Activated CD4-positive, alpha-beta T cell treated with anti-CD3 and anti-CD28 coated beads, Interleukin-2, amount 50 U/mL, for 4 hours (primary cell): ENCODE results near the gene LRP1-AS.

ENCODE experiments used
- DNase-seq, 2 experiments: peaks; one replicate each; pipeline ENCODE4 v3.0.0-alpha.2; 2020

LRP1-AS gene

DNA sequence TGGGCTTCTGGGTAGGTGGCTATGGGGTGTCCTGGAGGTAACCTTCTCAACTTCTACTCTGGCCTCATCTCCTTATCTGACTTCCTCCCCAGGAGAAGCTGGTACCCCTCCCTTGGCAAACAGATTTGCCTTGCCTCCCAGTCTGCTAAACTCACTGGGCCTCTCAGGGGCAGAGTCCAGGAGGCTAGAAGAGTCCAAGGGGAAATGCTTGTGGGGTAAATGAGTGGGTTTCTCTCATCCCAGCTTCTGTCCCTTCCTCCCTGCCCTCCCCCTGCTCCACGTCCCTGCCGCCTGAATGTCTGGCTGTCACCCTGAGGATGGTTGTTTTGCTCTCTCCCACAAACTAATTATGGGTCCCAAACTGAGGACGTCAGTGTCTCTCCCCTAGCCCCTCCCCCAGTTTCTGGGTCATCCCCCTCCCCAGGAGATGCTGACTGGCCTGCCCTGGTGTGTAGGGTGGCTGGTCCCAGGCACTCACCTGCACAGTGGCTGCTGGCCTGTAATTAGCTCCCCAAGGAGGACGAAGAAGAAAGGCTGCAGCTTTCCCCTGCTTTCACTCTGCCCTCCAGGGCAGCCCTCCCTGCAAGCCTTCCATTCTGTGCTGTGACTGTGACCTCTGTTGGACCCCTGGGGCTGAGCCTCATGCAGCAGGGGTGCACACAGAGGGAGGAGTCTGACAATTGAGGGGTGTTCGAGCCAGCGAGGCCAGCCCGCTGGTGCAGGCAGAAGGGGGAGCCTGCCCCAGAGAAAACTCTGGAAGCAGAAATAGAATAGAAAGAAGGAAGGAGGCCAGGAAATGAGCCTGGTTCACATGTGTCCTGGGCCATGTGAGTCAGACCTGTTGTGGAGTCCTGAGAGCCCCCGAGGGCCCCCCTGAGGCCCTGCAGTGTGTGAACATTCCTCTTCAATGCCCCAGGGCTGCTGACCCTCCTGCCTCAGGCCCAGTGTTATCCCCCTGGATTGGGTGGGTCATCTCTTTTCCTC lies at the start of gene LRP1-AS:
Gene LRP1-AS (minus strand): TSS at position 659 of the 984 bp plus-strand sequence.
- DNase-seq = no peak

- no peak for DNase-seq
Measured at GRCh38 chr12:57196956-57197355, 49.5 kb upstream of the LRP1-AS start.

DNA sequence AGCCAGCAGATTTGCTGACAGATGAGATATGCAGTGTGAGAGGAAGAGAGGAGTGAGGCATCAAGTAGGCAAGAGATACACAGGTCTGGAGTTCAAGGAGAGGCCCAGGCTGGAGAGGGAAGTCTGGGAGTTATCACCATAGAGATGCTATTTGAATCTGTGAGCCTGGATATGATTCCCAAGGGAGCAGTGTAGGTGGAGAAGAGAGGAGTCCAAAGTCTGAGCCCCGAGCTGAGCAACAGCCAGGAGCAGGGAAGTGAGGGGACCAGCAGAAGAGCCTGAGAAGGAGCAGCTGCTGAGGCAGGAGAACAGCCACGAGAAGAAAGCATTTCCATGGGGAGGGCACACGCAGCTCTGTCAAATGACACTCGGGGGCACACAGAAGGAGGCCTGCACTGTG lies 49.0 kb upstream of the LRP1-AS start:
- no peak for DNase-seq

- no peak for DNase-seq
Measured at GRCh38 chr12:57195611-57196371, 48.4 kb upstream of the LRP1-AS start.

GRCh38 chr12:57195186-57195585 lies 47.8 kb upstream of the LRP1-AS start:
- DNase-seq = no peak

- DNase-seq = no peak
Measured at GRCh38 chr12:57194253-57194652, 46.8 kb upstream of the LRP1-AS start.

DNA sequence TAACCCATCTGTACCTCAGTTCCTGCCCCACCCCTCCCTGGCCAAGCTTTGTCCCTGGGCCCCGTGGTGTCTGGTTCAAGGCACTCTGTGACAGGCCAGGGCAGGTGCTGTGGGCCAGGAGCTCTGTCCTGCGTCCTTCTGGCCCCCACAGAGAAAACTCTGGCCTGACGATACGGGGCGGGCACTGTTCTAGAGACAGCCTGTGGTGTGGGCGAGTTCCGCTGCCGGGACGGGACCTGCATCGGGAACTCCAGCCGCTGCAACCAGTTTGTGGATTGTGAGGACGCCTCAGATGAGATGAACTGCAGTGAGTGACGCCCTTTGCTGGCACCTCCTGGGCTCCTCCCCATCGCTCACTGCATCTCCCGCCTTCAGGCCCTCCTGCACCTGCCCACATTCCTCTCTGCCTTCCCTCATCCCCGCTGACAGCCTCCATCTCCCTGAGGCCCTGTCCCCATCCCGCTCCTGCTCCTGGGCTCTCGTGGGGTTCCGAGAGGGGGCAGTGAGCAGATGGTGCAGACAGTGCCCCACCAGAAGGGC lies 46.4 kb upstream of the LRP1-AS start:
- DNase-seq = no peak

DNA sequence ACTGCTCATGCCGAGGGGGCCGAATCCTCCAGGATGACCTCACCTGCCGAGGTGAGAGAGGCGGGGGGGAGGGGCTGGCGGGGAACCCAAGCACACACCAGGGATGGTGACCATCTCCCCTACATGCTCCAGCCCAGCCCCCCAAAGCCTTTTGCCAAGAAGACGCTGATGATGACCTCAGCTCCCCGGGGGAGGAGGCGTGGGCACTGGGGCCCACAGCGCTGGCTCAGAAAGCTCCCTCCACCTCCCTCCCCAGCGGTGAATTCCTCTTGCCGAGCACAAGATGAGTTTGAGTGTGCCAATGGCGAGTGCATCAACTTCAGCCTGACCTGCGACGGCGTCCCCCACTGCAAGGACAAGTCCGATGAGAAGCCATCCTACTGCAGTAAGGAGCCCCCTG lies 45.5 kb upstream of the LRP1-AS start:
- DNase-seq = no peak

DNA sequence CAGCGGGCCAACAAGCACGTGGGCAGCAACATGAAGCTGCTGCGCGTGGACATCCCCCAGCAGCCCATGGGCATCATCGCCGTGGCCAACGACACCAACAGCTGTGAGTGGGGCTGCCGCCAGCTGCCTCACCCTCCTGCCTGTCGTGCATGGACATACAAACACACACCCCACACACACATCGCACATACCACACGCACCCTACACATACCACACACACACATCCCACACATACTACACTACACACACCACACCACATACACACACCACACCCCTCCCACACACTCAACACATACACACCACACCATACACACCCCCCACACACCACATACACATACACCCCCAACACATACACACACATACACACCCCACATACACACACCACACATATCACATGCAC lies 44.0 kb upstream of the LRP1-AS start:
- no peak for DNase-seq

- no peak for DNase-seq
Measured at GRCh38 chr12:57190821-57191220, 43.4 kb upstream of the LRP1-AS start.

DNA sequence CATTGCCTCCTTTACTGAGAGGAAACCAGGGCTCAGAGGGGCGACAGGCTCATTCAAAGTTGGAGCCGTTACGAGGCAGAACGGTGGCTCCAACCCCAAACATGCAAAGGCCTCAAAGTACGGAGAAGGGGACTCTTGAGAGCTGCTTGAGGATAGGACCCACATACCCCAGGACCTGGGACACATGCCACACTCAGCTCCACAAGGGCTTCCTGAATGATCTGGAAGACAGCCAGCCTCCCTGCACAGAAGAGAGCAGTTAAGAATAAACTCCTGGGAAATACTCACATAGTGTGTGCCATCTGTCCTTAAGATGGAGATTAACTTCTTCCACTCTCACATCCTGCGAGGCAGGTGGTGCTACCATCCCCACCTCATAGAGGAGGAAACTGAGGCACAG lies 42.6 kb upstream of the LRP1-AS start:
- no peak for DNase-seq

DNA sequence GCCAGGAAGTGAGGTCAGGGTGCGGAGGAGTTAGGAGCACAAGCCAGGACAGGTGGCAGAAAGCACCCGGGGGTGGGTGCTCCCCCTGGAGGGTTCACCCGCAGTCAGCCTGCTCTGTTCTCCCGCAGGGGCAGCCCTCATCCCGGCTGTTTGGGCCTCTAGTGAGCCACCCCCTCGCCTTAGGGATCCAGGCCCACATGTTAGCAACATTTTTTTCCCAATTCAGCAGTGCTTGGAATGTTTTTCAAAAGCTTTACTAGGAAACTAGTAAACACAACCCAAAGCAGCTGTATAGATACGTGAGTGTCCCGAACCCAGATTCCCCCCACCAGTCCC lies 40.6 kb upstream of the LRP1-AS start:
- no peak for DNase-seq

GRCh38 chr12:57187222-57188089 lies 40.0 kb upstream of the LRP1-AS start:
- DNase-seq = no peak

DNA sequence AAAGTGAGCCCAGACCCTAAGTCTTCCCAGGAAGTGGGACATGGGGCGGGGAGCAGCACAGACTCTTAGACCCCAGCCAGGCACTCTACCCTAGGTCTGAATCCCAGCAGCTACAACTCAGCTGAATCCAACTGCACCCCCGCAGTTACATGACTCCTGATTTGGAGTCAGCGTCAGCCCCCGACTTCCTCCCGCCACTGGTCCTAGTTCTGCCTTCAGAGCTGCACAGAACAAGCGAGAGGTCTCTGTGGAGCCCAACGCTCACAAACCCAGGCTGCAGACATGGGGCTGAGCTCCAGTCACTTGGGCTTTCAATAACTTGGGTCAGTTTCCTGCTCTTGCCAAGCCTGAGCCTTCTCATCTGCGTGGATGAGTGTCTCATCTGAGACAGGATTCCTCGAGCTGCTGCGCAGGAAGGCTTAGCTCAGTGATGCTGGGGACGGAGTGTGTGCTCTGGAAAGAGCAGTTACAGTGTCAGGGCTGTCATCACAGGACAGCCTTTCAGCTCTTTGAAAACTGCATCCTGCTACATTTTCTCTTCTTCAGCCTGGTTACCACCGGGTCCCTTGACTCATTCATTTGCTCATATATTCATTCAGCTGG lies 38.6 kb upstream of the LRP1-AS start:
- DNase-seq = no peak

- DNase-seq = no peak
Measured at GRCh38 chr12:57185403-57185802, 38.0 kb upstream of the LRP1-AS start.

DNA sequence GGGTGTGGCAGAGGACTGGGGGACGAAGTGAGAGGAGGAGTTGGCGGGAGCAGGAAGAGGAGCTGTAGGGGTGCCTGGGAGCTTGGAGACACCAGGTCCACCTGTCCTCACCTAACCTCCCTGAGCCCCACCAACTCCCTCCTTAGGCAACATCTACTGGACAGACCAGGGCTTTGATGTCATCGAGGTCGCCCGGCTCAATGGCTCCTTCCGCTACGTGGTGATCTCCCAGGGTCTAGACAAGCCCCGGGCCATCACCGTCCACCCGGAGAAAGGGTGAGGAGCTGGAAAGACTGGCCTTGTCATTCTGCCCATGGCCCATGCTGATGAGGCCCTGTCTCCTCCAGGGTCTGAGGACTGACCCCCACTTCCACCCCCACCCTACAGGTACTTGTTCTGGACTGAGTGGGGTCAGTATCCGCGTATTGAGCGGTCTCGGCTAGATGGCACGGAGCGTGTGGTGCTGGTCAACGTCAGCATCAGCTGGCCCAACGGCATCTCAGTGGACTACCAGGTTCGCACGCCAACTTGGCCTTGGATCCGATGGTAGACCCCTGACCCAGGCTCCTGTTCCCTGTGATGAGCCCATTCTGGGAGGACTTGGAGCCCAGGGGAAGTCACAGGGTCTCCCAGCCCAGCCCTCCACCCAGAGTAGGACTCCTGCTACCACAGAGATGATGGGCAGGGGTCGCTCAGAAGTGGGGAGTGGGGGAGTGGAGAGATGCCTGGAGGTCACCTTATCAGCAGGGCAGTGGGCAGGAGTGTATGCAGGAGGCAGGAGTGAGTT lies 36.7 kb upstream of the LRP1-AS start:
- DNase-seq = no peak

DNA sequence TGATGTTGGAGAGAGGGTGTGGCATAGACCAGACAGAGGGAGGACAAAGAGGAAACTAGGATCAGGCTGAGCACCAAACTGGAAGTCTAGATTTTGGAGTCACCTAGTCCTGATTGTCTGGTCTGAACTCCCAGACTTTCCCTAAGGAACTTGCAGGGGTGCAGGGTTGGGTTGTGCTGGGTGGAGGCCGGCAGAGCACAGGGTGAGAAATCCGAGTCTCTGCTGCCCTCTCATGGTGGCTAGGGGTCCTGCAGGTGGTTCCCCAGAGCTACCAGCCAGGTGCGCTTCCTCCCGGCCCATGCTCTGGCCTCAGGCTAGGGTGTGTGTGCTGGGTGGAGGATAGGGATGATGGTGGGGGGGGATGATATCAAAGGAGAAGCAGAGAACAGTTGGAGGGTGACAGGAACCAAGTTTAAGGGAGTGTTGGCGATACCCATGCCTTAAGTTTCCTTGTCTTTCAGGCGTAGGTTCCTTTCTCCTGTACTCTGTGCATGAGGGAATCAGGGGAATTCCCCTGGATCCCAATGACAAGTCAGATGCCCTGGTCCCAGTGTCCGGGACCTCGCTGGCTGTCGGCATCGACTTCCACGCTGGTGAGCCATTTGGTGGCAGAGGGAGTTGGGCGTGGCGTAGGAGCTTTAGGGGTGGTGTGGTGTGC lies 35.6 kb upstream of the LRP1-AS start:
- peak; percentile 77 to 81 for DNase-seq

DNA sequence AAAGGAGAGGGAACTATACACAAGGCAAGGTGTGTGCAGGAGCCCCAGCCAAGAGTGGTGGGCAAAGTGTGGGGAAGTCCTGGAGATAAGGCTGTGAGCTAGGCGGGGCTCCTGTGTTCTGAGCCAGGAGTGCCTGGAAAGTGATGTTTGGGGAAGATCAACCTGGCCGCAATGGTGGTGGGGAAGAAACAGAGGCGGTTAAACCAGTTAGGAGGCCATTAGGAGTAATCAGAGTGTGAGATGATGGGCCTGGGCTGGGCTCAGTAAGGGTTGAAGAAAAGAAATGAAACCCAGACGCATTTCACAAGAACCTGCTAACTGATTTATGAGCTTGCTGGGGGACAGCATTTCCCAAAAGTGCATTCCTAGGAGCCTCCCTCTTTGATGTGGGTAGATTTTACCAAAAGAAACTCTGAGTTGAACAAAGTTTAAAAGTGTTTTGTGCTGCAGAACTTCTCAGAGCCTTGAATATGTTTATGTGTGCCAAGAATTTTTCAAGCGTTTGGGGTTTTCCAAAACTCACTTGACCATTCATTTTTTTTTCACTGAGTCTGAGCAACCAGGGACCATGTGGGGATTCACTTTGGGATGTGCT lies 34.2 kb upstream of the LRP1-AS start:
- no peak for DNase-seq

GRCh38 chr12:57181072-57181471 lies 33.7 kb upstream of the LRP1-AS start:
- no peak for DNase-seq

- DNase-seq = no peak
Measured at GRCh38 chr12:57180321-57180989, 33.0 kb upstream of the LRP1-AS start.
